ENCODE results near the gene BMPR1B. TPM values are rescaled to one million over a fixed set of nuclear protein-coding genes. Genes with fewer than 3 reads are reported as not detected.

Gene BMPR1B
- total RNA-seq, 1 experiment from 2014 or later, result 0.03 TPM

GRCh38 chr4:94763005-94763404, 5.2 kb downstream of the BMPR1B start:
- DNase-seq (ENCODE audit: low spot score), result no peak

GRCh38 chr4:94763500-94763899, 5.7 kb downstream of the BMPR1B start:
- no peak for DNase-seq (ENCODE audit: low spot score)

- no peak for DNase-seq (ENCODE audit: low spot score)
Measured at GRCh38 chr4:94764069-94764468, 6.3 kb downstream of the BMPR1B start.

- no peak for DNase-seq (ENCODE audit: low spot score)
Measured at GRCh38 chr4:94765174-94765573, 7.4 kb downstream of the BMPR1B start.

- DNase-seq (ENCODE audit: low spot score), result no peak
Measured at GRCh38 chr4:94765648-94766047, 7.9 kb downstream of the BMPR1B start.

- no peak for DNase-seq (ENCODE audit: low spot score)
Measured at GRCh38 chr4:94766856-94767255, 9.1 kb downstream of the BMPR1B start.

GRCh38 chr4:94767446-94767845, 9.7 kb downstream of the BMPR1B start:
- DNase-seq (ENCODE audit: low spot score), result no peak

- no peak for DNase-seq (ENCODE audit: low spot score)
Measured at GRCh38 chr4:94782707-94783106, 25.0 kb downstream of the BMPR1B start.

- no peak for DNase-seq (ENCODE audit: low spot score)
Measured at GRCh38 chr4:94791701-94792100, 33.9 kb downstream of the BMPR1B start.

GRCh38 chr4:94798808-94799207, 41.1 kb downstream of the BMPR1B start:
- DNase-seq (ENCODE audit: low spot score), result no peak

- no peak for DNase-seq (ENCODE audit: low spot score)
Measured at GRCh38 chr4:94801016-94801415, 43.3 kb downstream of the BMPR1B start.

GRCh38 chr4:94802091-94802490, 44.3 kb downstream of the BMPR1B start:
- no peak for DNase-seq (ENCODE audit: low spot score)

- no peak for DNase-seq (ENCODE audit: low spot score)
Measured at GRCh38 chr4:94803181-94803580, 45.4 kb downstream of the BMPR1B start.

- no peak for DNase-seq (ENCODE audit: low spot score)
Measured at GRCh38 chr4:94804650-94805049, 46.9 kb downstream of the BMPR1B start.

- no peak for DNase-seq (ENCODE audit: low spot score)
Measured at GRCh38 chr4:94806376-94806775, 48.6 kb downstream of the BMPR1B start.

GRCh38 chr4:94811643-94812042, 53.9 kb downstream of the BMPR1B start:
- DNase-seq (ENCODE audit: low spot score), result no peak

GRCh38 chr4:94813221-94813620, 55.5 kb downstream of the BMPR1B start:
- no peak for DNase-seq (ENCODE audit: low spot score)

GRCh38 chr4:94814237-94814636, 56.5 kb downstream of the BMPR1B start:
- no peak for DNase-seq (ENCODE audit: low spot score)

- no peak for DNase-seq (ENCODE audit: low spot score)
Measured at GRCh38 chr4:94819371-94820168, 61.8 kb downstream of the BMPR1B start.

GRCh38 chr4:94826206-94826605, 68.5 kb downstream of the BMPR1B start:
- no peak for DNase-seq (ENCODE audit: low spot score)

GRCh38 chr4:94827481-94828110, 69.8 kb downstream of the BMPR1B start:
- DNase-seq (ENCODE audit: low spot score), result no peak

- no peak for DNase-seq (ENCODE audit: low spot score)
Measured at GRCh38 chr4:94828882-94829281, 71.1 kb downstream of the BMPR1B start.

- DNase-seq (ENCODE audit: low spot score), result no peak
Measured at GRCh38 chr4:94831607-94832006, 73.9 kb downstream of the BMPR1B start.
